AG04450 (cell line): ENCODE results near the gene RAPGEF1. TPM values are rescaled to one million over a fixed set of nuclear protein-coding genes. Genes with fewer than 3 reads are reported as not detected.

Experiments
- CTCF ChIA-PET: fragments of 300-600, 350-600 bp; formaldehyde crosslinking; extraction: SDS; loops from one replicate; lab custom pipeline; 2022; ENCODE audit warnings: antibody characterized with exemption, inconsistent platforms; lab: Charles Lee
- POLR2A ChIA-PET: fragments of 350-600 bp; formaldehyde crosslinking; extraction: SDS; loops from one replicate; lab custom pipeline; 2021; ENCODE audit warnings: antibody characterized with exemption, inconsistent platforms; lab: Yijun Ruan, JAX
- DNase-seq: peaks from one replicate; pipeline ENCODE4 v3.0.0-alpha.2; 2011; ENCODE audit warnings: low read depth, low spot score
- H3K27ac ChIP-seq: one replicate; pipeline ENCODE4 v1.5.1; 2012; ENCODE audit warnings: low read depth, low read length, control low read depth
- H3K27me3 ChIP-seq: one replicate; pipeline ENCODE4 v1.6.0; 2012; ENCODE audit warnings: low read length; ENCODE audit not compliant: control insufficient read depth, insufficient read depth
- H3K4me3 ChIP-seq: 2 replicates; pipeline ENCODE4 v1.5.1; 2011; ENCODE audit warnings: mild to moderate bottlenecking, low read depth, low read length, control low read depth
- H3K9me3 ChIP-seq: 2 replicates; pipeline ENCODE4 v1.5.1; 2012; ENCODE audit warnings: low read length; ENCODE audit not compliant: control insufficient read depth, insufficient read depth
- CTCF ChIP-seq: IDR thresholded peaks from 2 replicates; pipeline ENCODE4 v1.5.1; 2011; ENCODE audit warnings: low read depth, low read length, control low read depth, inconsistent platforms
- polyA plus RNA-seq: library from polyadenylated mRNA; depleted of rRNA; stranded (reverse); fragments of >200 nt; gene quantifications from 2 replicates; pipeline ENCODE4 v1.2.3, GENCODE V29; 2011

Gene RAPGEF1
- polyA plus RNA-seq, 1 experiment: 27.6 TPM

- no peak for DNase-seq
- Histone ChIP-seq H3K27ac (no peak overlapping the region), H3K9me3 (no peaks in the 10 kb centered on the region), H3K4me3 (no peak overlapping the region), H3K27me3 (no peaks in the 10 kb centered on the region)
- TF ChIP-seq CTCF: no peak
- CTCF ChIA-PET: no interaction called here
- POLR2A ChIA-PET: no interaction called here
Measured at GRCh38 chr9:131619680-131620079, 120.2 kb downstream of the RAPGEF1 start.

- DNase-seq: no peak
- ChIA-PET CTCF (no interaction called here), POLR2A (no interaction called here)
- Histone ChIP-seq H3K4me3 (no peak overlapping the region), H3K27me3 (no peaks in the 10 kb centered on the region), H3K9me3 (no peaks in the 10 kb centered on the region), H3K27ac (no peak overlapping the region)
- TF ChIP-seq CTCF: no peak
Measured at GRCh38 chr9:131618785-131619184, 121.1 kb downstream of the RAPGEF1 start.

- no peak for TF ChIP-seq CTCF
- no peak for DNase-seq
- ChIA-PET CTCF (no interaction called here), POLR2A (interaction anchor here (1.5 kb wide), 1 partner anchor 12 kb away, joined by 4 read pairs; no protein-coding TSS in a partner anchor)
- H3K9me3 ChIP-seq: no peaks in the 10 kb centered on the region
- H3K4me3 ChIP-seq: no peak overlapping the region
- H3K27me3 ChIP-seq: no peaks in the 10 kb centered on the region
- no peak overlapping the region for H3K27ac ChIP-seq
Measured at GRCh38 chr9:131618071-131618479, 121.8 kb downstream of the RAPGEF1 start.

GRCh38 chr9:131617611-131618010 is 122.3 kb downstream of the RAPGEF1 start:
- ChIA-PET CTCF (no interaction called here), POLR2A (interaction anchor here (1.5 kb wide), 1 partner anchor 12 kb away, joined by 4 read pairs; no protein-coding TSS in a partner anchor)

More at GRCh38 chr9:131617611-131618010, 122.3 kb downstream of the RAPGEF1 start:
- no peaks in the 10 kb centered on the region for H3K27me3 ChIP-seq
- no peak overlapping the region for H3K4me3 ChIP-seq
- no peak for TF ChIP-seq CTCF
- DNase-seq: no peak
- no peak overlapping the region for H3K27ac ChIP-seq
- H3K9me3 ChIP-seq: no peaks in the 10 kb centered on the region
